ELF-1 (cell line): ENCODE results near the gene ZNF79.

Source experiments
- DNase-seq: peaks from one replicate; pipeline ENCODE4 v3.0.0-alpha.2; 2016; ENCODE audit warnings: low read depth, low spot score

ZNF79 gene

DNA sequence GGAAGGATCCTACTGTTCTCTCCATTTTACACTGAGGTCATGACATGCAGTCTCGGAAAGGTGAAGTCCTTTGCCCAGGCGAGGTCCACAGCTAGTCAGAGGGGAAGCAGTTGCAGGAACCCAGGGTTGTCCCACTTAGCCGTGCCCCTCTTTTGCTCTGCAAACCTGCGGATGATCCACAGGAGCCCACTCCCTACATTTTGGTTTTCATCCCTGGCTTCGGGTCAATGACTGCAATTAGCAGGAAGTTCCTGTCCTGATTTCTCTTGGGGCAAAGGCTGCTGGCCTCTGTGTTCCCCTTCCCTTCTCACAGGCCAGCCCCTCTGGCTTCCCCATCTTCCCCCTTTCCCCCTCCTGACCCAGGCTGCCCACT is 25.9 kb upstream of the ZNF79 start:
- DNase-seq: no peak

DNA sequence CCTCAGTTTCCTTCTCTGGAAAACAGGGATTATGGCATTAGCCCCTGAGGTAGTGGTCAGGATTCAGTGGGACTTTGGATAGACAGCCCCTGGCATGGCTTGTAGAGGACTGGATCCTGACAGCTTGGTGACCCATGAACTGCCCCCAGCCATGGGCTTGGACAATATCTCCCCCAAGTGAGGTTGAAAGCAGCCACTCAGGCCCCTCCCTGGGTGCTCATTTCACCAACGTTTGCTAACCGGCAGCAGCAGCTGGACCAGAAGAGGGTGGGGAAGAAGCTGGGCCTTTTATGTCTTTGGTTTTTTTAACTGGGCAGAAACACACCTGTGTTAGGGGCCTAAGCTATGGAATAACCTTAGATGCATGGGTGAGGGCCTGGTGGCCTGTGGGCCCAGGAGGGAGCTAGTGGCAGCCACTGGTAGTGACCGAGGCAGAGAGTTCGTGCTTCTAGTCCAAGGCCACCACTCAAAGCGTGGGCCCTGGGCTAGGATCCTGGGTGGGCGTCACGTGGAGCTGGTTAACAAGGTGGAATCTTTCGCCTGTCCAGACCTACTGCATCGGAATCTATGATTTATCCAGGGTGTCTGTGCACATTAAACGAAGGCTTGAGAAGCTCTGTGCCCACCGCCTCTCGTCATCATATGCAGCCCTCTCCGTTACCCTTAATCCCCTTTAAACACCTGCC is 25.3 kb upstream of the ZNF79 start:
- DNase-seq: no peak

DNA sequence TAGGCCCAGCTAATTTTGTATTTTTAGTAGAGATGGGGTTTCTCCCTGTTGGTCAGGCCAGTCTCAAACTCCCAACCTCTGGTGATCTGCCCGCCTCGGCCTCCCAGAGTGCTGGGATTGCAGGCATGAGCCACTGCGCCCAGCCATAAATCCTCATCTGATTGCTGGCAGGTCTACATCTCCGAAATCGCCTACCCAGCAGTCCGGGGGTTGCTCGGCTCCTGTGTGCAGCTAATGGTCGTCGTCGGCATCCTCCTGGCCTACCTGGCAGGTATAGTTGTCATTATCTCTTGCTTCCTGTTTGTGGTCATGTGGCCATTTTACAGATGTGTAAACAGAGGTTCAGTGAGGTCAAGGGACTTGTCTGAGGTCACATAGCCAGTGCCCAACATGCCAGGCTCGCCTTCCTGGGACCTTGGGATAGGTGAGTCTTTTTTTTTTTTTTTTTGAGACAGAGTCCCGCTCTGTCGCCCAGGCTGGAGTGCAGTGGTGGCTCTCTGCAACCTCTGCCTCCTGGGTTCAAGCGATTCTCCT is 24.4 kb upstream of the ZNF79 start:
- DNase-seq: no peak

DNA sequence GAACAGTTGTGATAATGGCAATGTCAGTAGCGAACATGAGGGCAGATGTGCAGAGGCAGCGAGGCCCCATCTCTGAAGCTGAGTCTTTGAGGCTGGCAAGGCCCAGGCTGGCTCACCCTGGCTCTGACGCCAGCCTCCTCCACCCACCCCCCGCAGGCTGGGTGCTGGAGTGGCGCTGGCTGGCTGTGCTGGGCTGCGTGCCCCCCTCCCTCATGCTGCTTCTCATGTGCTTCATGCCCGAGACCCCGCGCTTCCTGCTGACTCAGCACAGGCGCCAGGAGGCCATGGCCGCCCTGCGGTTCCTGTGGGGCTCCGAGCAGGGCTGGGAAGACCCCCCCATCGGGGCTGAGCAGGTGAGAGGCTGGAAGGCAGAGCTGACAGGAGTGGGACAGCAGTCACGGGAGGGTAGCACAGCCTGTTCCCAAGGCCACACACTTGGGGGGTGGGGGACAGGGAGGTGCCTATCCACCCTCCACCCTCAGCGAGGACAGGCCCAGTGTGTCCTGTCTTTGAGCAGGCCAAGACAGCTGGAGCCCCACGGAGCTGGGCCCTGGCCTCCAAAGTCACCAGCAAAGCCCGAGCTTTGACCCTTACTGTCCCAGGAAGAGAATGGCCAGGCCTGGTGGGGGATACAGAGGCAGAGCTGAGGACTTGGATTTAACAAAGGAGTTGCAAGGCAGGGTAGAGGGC is 21.6 kb upstream of the ZNF79 start:
- DNase-seq: no peak

DNA sequence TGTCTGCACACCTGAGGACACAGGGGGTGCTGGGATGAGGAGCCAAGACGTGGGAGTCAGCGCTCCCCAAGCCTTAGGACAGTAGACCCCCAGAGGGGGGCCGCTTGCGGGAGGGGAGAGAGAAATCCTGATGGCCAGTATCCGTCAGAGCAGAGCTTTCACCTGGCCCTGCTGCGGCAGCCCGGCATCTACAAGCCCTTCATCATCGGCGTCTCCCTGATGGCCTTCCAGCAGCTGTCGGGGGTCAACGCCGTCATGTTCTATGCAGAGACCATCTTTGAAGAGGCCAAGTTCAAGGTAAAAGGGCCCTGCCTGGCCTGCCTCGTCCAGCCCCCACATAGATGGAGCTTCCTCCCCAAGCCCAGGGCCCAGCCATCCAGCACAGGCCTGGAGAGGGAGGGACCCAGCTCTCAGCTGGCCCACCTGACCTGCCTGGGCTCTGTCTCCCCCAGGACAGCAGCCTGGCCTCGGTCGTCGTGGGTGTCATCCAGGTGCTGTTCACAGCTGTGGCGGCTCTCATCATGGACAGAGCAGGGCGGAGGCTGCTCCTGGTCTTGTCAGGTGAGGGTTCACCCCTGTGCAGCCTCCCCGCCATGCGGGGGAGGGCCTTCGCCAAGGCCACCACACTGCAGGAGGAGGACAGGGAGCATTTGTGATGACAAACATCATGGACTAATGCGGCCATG is 20.5 kb upstream of the ZNF79 start:
- DNase-seq: no peak

DNA sequence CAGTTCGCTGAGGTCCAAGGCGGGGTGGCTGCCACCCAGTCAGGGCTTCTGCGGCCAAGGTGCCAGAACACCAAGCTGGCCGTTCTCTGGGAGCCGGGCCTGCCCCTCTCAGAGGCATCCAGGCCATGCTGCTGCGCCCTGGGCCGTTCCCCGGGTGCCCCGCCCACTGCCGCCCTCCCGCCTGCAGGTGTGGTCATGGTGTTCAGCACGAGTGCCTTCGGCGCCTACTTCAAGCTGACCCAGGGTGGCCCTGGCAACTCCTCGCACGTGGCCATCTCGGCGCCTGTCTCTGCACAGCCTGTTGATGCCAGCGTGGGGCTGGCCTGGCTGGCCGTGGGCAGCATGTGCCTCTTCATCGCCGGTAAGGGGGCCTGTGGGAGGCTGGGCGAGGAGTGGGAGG is 19.6 kb upstream of the ZNF79 start:
- DNase-seq: no peak

DNA sequence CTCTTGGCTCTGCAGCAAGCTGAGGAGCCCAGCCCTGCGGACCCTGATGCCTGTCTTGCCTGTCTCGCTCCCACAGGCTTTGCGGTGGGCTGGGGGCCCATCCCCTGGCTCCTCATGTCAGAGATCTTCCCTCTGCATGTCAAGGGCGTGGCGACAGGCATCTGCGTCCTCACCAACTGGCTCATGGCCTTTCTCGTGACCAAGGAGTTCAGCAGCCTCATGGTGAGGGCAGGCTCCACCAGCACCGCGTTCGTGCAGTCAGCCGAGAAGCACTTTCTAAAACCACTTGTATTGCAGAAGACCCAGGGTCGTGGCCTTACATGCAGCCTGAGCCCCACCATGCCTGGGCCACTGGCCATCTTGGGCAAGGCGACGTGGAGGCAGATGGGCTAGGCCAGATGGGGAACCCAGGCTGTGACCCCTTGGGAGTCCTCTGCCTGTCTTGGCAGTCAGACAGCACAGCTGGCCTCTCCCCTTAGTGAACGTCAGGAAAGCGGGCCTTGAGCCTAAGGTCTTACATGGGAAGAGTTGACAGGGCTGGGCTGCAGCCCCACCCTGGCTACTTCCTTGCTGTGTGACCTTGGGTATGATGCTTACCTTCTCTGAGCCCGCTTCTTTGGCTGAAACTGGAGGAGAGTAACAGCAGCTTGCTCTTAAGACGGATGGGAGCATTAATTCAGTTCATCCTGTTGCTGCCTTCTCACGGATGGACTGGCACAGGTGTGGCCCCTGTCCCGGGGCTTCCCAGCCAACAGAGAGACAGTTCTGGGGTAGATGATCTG is 18.6 kb upstream of the ZNF79 start:
- no peak for DNase-seq

DNA sequence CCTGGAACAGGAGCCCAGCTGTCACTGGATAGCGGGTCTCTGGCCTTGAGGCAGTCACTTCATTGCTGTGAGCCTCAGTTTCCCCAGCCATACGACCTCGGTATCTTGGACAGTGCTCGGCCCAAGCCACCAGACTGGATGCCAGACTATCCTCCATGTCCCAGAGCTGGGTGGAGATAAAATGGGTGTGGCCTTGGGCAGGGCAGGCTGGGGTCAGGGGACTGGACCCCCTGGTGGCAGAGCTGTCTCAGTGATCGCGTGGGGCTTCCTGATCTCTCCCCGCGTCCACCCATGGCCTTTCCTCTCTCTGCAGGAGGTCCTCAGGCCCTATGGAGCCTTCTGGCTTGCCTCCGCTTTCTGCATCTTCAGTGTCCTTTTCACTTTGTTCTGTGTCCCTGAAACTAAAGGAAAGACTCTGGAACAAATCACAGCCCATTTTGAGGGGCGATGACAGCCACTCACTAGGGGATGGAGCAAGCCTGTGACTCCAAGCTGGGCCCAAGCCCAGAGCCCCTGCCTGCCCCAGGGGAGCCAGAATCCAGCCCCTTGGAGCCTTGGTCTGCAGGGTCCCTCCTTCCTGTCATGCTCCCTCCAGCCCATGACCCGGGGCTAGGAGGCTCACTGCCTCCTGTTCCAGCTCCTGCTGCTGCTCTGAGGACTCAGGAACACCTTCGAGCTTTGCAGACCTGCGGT is 17.2 kb upstream of the ZNF79 start:
- peak; percentile 28 for DNase-seq

DNA sequence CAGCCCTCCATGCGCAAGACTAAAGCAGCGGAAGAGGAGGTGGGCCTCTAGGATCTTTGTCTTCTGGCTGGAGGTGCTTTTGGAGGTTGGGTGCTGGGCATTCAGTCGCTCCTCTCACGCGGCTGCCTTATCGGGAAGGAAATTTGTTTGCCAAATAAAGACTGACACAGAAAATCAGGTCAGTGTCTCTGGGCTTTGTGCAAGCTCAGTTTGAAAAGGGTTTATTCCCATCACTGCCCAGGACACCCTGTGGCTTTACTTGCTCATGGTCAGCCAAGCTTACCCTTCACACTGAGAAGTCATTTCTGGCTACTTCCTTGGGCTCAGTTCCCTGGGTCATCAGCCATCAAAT is 16.7 kb upstream of the ZNF79 start:
- no peak for DNase-seq

DNA sequence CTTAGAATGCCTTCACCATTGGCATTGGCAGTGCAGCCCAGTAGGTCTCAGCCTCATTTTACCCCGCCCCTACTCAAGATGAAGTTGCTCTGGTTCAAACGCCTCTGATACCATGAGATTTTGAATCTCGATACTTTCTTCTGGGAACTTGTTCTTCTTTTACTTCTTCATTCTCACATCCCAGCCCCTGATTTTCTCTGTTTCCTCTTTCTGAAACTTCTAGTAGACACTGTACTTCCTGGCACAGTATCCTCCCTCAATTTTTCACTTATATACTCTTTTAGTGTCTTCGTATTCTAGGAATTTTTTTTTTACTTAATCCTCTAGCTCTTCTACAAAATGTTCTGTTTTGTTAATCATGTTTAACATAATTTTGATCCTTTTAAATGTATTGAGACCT is 13.1 kb upstream of the ZNF79 start:
- DNase-seq: no peak

DNA sequence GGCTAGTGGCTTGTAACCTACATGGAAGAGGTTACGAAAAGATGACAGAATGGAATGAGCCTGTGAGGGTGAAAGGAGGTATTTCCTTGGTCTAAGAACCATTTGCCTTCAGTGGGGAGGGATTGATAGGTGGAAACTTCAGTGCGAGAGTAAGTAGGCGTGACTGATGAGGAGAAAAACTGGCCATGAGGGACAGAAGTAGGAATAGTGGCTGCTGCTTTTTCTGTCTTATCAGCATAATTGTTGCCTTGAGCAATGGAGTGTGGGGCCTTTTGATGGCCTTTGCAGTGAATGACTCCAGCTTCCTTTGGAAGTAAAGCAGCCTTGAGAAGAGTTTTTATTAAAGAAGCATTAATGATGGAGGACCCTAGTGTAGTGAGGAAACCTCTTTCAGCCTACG is 9.0 kb upstream of the ZNF79 start:
- no peak for DNase-seq

DNA sequence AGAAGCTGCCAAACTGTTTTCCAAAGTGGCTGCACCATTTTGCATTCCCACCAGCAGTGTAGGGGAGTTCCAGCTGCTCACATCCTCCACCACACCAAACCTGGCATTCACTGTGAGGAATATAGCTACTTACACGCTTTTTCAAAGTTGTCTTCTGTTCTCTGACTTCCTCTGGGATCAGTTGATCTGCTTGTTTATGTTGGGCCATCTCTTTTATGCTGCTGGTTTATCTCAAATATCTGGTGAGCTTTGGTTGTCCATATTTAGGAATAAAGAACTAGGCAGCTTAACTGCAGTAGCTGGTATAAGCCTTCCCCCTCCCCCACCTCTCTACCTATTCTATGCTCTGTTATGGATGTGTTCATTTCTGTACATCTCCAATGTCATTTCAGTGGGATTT is 8.5 kb upstream of the ZNF79 start:
- DNase-seq: no peak

DNA sequence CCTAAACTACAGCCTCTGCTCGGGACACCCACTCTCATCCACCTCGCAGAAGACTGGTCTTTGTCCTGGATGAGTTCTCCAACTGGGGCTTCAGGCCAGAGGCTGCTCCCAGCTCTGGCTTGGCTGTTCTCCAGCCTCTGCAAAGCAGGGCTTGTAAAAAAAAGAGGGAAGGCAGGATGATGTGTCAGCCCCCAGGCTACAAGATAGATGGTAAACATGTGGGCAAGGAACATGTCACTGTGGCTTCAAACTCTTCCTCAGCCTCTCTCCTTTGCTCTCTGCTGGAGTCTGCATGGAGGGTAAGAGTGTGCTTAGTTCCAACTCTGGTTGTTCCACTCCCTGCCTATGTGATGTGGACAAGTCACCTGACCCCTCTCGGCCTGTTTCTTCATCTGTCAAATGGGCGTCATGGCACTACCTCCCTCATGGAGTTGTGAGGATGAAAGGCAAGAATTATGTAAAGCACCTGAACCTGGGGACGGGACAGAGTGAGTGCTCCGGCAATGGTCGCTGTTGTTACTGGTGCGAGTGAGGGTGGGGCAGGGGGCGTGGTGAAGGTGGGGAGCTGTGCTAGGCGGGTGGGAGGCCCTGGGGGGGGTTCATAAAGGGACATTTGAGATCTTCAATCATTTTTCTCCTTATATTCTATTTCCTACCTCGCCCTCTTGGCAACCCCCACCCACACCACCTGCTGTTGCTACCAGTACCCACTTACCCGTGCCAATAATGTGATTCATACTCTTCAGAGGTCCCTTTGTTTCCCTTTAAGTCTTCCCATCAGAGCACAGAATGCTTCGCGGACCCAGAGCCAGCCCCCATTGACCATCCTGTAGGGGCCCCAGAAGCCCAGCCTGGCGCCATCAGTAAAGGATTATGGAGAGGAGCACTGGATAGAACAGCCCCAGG is 6.8 kb upstream of the ZNF79 start:
- DNase-seq: peak; percentile 55

DNA sequence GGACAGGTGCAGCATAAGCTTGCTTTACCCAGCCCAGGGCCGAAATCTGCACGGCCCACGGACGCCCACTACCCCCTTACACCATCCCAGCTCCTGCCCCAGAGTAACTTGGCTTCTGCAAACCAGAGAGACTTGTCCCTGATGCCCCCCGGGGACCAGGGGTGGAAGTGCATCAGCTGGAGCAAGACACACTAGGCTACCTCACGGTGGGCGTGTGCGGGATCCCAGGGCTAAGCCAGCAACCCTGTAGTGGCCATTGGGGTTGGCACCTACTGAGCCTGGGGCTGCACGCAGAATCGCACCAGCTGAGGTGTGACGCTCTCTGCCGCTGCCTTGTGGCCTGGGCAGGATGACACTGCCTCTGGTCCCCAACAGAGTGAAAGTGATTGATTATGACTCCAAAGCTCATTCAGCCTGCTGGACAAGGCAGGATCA is 6.1 kb upstream of the ZNF79 start:
- peak; percentile 85 for DNase-seq

DNA sequence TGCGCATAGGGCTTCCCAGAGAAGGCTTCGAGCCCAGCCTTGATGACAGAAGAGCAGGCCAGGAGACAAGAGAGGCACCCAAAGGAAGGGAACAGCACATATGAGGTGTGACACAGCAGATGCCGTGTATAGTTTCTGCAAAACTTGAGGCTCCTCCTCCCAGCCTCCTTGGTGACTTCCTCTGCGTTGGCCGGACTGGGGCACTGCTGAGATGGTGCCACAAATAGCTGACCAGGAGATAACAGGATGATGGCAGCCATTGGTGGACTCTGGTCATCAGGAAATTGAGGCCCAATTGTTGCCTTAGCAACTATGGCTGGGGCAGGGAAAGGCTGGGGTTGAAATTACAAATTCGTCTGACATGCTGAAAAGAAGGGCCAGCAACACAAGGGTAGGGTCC is 4.8 kb upstream of the ZNF79 start:
- no peak for DNase-seq

DNA sequence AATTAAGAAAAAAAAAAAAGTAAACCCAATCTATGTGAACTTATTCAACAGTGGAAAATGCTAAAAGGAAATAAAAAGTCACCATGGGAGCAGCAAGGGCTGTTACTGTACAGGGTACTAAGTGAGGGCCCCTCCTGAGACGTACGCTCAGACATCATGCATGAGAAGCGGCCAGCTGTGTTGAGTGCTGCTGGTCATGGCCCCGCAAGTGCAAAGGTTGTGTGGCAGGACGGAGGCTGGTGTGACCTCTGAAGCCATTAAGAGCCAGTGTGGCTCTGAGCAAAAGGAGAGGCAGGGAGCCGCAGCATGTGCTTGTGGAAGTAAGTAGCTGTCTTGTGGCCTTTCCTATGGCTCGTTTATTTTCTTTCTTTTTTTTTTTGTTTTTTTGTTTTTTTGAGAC is 3.1 kb upstream of the ZNF79 start:
- DNase-seq: no peak

DNA sequence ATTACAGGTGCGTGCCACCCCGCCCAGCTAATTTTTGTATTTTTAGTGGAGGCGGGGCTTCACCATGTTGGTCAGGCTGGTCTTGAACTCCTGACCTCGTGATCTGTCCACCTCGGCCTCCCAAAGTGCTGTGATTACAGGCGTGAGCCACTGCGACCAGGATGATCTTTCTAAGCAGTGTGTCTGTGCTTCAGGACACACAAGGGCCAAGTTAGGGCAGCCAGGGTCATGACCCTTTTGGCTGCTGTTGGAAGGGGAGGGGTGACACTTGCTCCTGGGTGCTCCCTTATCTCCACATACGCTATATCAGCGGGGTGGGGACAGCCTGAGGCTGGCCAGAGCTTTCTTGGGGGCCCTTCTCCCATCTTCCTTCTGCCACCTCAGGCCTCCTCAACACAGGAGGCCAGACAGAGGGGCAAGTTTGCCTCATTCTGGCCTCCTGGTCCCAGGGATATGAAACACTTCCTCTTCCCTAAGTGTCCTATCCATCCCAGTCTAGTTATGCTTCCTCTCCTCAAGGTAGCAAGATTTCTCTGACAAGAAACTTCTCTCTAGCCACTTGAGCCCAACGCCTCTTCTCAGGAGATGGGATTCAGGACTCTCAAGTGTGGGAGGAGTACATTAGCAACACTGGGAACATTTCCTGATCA is 1.9 kb upstream of the ZNF79 start:
- DNase-seq: no peak

DNA sequence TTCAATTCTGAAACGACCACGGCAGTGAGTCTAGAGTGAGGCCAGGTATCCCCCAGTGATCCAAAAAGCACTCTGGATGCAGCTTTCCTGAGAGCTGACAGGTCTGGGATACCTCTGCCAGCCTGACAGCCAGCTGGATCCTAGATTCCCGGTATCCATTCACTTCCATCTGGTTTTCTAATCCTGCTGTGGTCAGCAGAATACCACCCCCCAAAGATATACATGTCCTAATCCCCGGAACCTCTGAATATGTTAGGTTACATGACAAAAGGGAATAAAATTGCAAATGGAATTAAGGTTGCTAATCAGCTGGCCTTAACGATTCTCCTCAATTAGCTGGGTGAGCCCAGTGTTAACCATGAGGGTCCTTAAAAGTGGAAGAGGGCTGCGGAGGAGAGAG is 1.4 kb upstream of the ZNF79 start:
- DNase-seq: no peak

DNA sequence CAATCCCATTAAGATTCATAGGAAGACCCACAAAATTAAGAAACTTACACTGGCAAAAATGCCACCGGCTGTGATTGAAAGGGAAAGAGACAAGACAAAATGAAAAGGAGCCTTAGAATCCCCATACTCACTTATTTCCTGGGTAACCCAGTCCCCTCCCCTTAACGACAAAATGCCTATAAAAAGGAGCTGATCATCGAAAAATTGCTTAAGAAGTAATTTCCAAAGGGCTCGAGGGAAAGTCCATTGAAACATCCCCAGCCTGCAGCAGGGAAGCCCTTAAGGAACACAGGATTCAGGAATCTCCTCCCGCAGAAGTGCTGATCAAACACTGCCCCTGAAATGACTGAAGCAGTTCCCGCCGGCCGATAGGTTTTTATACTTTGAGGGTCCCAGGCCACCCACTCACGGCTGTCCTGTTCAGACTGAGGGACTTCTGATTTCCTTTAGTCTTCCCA is 677 bp upstream of the ZNF79 start:
- no peak for DNase-seq

DNA sequence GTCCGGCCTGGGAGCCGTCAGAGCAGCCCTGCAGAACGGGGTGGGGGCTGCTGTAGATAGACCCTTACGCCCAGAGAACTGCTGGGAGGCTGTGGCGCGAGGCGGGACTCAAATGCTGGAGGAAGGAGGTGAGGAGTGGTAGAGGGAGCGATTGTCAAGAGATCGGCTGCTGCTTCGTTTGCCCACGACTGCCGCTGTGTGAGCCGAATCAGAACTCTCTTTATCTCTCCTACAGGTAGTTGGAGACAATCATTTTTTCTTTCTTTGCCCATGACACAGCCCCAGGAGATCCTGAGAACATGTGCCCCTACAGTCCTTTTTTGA is 456 bp downstream of the ZNF79 start:
- no peak for DNase-seq
